ENCODE results near the gene BAK1. TPM values are rescaled to one million over a fixed set of nuclear protein-coding genes. Genes with fewer than 3 reads are reported as not detected.

BAK1 gene
- polyA plus RNA-seq, 3 donors, result 27.8 to 41.5 (median 34.0) TPM

DNA sequence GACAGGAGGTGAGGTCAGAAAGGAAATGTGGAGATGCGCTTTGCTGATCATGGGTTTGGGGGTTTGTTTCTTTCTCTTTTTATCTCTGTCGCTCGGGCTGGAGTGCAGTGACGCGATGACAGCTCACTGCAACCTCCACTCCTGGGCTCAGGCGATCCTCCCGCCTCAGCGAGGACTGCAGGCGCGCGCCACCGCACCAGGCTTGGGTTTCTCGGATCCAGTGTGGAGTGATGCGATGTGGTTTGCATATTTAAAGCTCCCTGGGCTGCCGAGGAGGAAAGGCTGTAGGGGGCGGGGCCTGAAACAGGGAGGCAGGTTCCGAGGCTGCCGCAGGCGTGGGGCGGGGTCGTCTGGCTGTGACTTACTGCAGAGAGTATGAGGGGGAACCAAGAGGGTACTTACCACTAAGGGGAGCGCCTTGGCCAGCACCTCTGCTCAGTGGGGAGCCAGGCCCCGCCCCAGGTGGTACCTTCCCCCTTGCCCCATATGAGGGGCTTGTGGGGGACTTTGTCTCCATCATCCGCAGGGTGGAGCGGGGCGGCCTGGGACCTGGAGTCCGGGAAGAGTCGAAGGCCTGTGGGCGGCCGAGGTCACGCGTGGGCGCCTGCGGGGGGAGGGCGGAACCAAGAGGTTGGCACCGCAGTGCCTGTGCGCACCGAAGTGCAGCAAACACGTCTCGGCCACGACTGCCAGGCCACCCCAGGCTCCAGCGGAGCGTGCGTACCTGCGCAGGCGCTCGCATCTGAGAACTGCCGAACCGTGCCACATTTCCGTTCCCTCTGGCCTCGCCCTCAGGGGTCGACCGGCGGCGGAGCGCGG, 12.7 kb upstream of the BAK1 start:
- Histone ChIP-seq H3K79me2 (ENCODE audit: insufficient read depth, low read length) (no peaks in the 10 kb centered on the region), H3K4me1 (ENCODE audit: control insufficient read depth in 1 of 2, insufficient read depth in 2 of 2, low read length in 2 of 2) (peaks cover 0 to 10% of the 10 kb centered on the region in 2 donors), H3K9ac (ENCODE audit: insufficient read depth, low read length, poor library complexity, severe bottlenecking) (no peak overlapping the region), H3K9me3 (replicated peaks in 1 of 2; ENCODE audit: control insufficient read depth in 1 of 2, insufficient read depth in 1 of 2, low read length in 2 of 2) (no peaks in the 10 kb centered on the region), H3K27me3 (ENCODE audit: control insufficient read depth in 2 of 2, insufficient read depth in 2 of 2, low read length in 2 of 2) (peaks cover 3 to 14% of the 10 kb centered on the region in 2 donors), H3K4me2 (replicated peaks; ENCODE audit: extremely low read depth, low read length, poor library complexity, severe bottlenecking) (peak overlapping the region; percentile 35), H4K20me1 (ENCODE audit: insufficient read depth, low read length) (no peaks in the 10 kb centered on the region), H3K27ac (ENCODE audit: low read depth in 1 of 2, low read length in 2 of 2) (no peak overlapping the region), H3K36me3 (replicated peaks in 1 of 2; ENCODE audit: control insufficient read depth in 1 of 2, insufficient read depth in 2 of 2, low read length in 2 of 2) (no peaks in the 10 kb centered on the region), H3K4me3 (replicated peaks in 1 of 3; ENCODE audit: low read depth in 2 of 3, low read length in 3 of 3) (peak overlapping the region in 1 of 3 experiments; percentile 14), H2AFZ (ENCODE audit: insufficient read depth, low read depth, low read length, poor library complexity, severe bottlenecking) (peak overlapping the region; percentile 70)
- intact Hi-C loops (cut with micrococcal nuclease), result no loop called here
- peaks cover 22 to 27% (median 25%) of the 10 kb centered on the region in 3 donors for H3K27me3 Mint-ChIP-seq (ENCODE audit: low read depth in 3 of 3)
- H3K36me3 Mint-ChIP-seq, result no peaks in the 10 kb centered on the region
- TF ChIP-seq CTCF (IDR thresholded peaks at IDR 0.05), result no peak
- no peak for DNase-seq
- H3K27ac Mint-ChIP-seq, result peak overlapping the region in 1 of 7 donors; percentile 67
- H3K9me3 Mint-ChIP-seq, result peaks cover 0 to 3% (median 0%) of the 10 kb centered on the region in 7 donors
- H3K4me3 Mint-ChIP-seq, result peak overlapping the region; percentile 21 to 64
- peaks cover 16% of the 10 kb centered on the region for H3K4me1 Mint-ChIP-seq
- WGBS (ENCODE audit: insufficient coverage), result 24% methylated on average over 50 of the region's 57 CpGs

GRCh38 chr6:33592280-33592594, 12.2 kb upstream of the BAK1 start:
- Histone ChIP-seq H4K20me1 (ENCODE audit: insufficient read depth, low read length) (no peaks in the 10 kb centered on the region), H3K36me3 (replicated peaks in 1 of 2; ENCODE audit: control insufficient read depth in 1 of 2, insufficient read depth in 2 of 2, low read length in 2 of 2) (no peaks in the 10 kb centered on the region), H3K4me1 (ENCODE audit: control insufficient read depth in 1 of 2, insufficient read depth in 2 of 2, low read length in 2 of 2) (peaks cover 0 to 10% of the 10 kb centered on the region in 2 donors), H3K9me3 (replicated peaks in 1 of 2; ENCODE audit: control insufficient read depth in 1 of 2, insufficient read depth in 1 of 2, low read length in 2 of 2) (no peaks in the 10 kb centered on the region), H2AFZ (ENCODE audit: insufficient read depth, low read depth, low read length, poor library complexity, severe bottlenecking) (no peak overlapping the region), H3K9ac (ENCODE audit: insufficient read depth, low read length, poor library complexity, severe bottlenecking) (no peak overlapping the region), H3K79me2 (ENCODE audit: insufficient read depth, low read length) (no peaks in the 10 kb centered on the region), H3K27ac (ENCODE audit: low read depth in 1 of 2, low read length in 2 of 2) (no peak overlapping the region), H3K27me3 (ENCODE audit: control insufficient read depth in 2 of 2, insufficient read depth in 2 of 2, low read length in 2 of 2) (peaks cover 3 to 14% of the 10 kb centered on the region in 2 donors), H3K4me2 (replicated peaks; ENCODE audit: extremely low read depth, low read length, poor library complexity, severe bottlenecking) (no peak overlapping the region), H3K4me3 (replicated peaks in 1 of 3; ENCODE audit: low read depth in 2 of 3, low read length in 3 of 3) (no peak overlapping the region)
- no peak for DNase-seq
- no peak for TF ChIP-seq CTCF (IDR thresholded peaks at IDR 0.05)
- Mint-ChIP-seq H3K9me3 (peaks cover 0 to 3% (median 0%) of the 10 kb centered on the region in 7 donors), H3K27ac (peak overlapping the region in 1 of 7 donors; percentile 67), H3K27me3 (ENCODE audit: low read depth in 3 of 3) (peaks cover 22 to 27% (median 27%) of the 10 kb centered on the region in 3 donors), H3K4me1 (peaks cover 16% of the 10 kb centered on the region), H3K36me3 (no peaks in the 10 kb centered on the region), H3K4me3 (peak overlapping the region in 1 of 2 donors; percentile 64)
- WGBS (ENCODE audit: insufficient coverage), result 84% methylated on average over 6 of the region's 7 CpGs
- intact Hi-C loops (cut with micrococcal nuclease), result no loop called here
